Ectodermal cell (in vitro differentiated cells): ENCODE measurements around the gene LRRC43.

Experiments used
- H3K27ac ChIP-seq: 2 replicates; pipeline ENCODE4 v1.7.0; 2013; ENCODE audit warnings: mild to moderate bottlenecking, low read depth, low read length; ENCODE audit not compliant: insufficient read depth, poor library complexity, severe bottlenecking
- H3K27me3 ChIP-seq: 2 replicates; pipeline ENCODE4 v1.7.0; 2013; ENCODE audit warnings: mild to moderate bottlenecking, low read length; ENCODE audit not compliant: insufficient read depth, control insufficient read depth, poor library complexity, severe bottlenecking
- H3K36me3 ChIP-seq: one replicate; pipeline ENCODE4 v1.7.0; 2013; ENCODE audit warnings: low read length; ENCODE audit not compliant: control insufficient read depth, insufficient read depth
- H3K4me1 ChIP-seq: one replicate; pipeline ENCODE4 v1.7.0; 2013; ENCODE audit warnings: low read length; ENCODE audit not compliant: control insufficient read depth, insufficient read depth
- H3K4me3 ChIP-seq: 2 replicates; pipeline ENCODE4 v1.7.0; 2013; ENCODE audit warnings: low read depth, low read length, control low read depth; ENCODE audit not compliant: insufficient read depth
- H3K9me3 ChIP-seq: 2 replicates; pipeline ENCODE4 v1.7.0; 2013; ENCODE audit warnings: mild to moderate bottlenecking, low read length, moderate library complexity; ENCODE audit not compliant: control insufficient read depth
- WGBS, 2 experiments: methylation state at CpG; one replicate each; pipeline ENCODE4 v1.1.7; 2013; ENCODE audit warnings: missing lambda C conversion rate in 2 of 2; 5-methylcytosine and 5-hydroxymethylcytosine counted together

The LRRC43 gene

DNA sequence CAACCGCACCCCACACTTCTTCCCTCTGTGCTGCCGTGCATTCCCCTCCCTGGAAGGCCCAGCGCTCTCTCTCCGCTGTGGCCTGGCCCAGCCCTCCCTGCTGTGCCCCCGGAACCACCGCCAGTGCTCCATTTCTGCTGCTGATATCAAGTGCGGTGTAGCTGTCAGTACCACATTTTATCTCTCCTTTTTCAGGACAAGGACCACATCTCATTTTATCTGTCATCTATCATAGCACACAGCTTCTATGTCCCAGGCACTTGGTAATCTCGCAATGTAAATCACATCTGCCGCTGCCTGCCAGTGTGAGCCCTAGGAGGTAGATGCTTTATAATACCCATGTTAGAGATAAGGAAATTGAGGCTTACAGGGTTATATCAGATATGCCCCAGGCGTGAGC lies 27.2 kb upstream of the LRRC43 start:
- Histone ChIP-seq H3K27me3 (no peaks in the 10 kb centered on the region), H3K4me1 (no peaks in the 10 kb centered on the region), H3K4me3 (no peak overlapping the region), H3K36me3 (no peaks in the 10 kb centered on the region), H3K9me3 (no peaks in the 10 kb centered on the region), H3K27ac (no peak overlapping the region)
- WGBS, 2 experiments = 75 to 82% methylated on average over 10 of the region's 10 CpGs

- H3K36me3 ChIP-seq = no peaks in the 10 kb centered on the region
- H3K27ac ChIP-seq = no peak overlapping the region
- no peaks in the 10 kb centered on the region for H3K4me1 ChIP-seq
- H3K27me3 ChIP-seq = no peaks in the 10 kb centered on the region
- H3K9me3 ChIP-seq = no peaks in the 10 kb centered on the region
- H3K4me3 ChIP-seq = no peak overlapping the region
- 94 to 95% methylated on average over 7 of the region's 7 CpGs for WGBS, 2 experiments
These were observed 24.1 kb upstream of the LRRC43 start for GRCh38 chr12:122158700-122159285.

DNA sequence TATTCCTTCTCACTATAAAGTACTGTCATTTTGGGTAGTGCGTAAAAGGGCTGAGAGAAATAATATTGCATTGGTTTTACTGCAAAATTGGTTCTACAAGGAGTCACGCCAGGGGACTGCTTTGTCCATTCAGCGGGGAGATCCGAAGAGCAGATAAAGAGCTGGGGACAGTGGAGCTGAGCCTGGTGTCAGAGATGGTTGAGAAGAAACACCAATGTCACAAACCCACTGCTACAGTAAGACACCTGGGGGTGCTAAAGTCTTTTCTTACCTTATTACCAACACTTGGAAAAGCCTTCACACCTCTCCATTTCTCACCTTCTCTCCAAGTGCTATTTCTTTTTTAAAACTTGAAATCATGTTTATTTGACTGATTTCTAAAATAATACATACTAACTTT lies 23.0 kb upstream of the LRRC43 start:
- no peak overlapping the region for H3K27ac ChIP-seq
- H3K27me3 ChIP-seq = no peaks in the 10 kb centered on the region
- no peaks in the 10 kb centered on the region for H3K4me1 ChIP-seq
- no peaks in the 10 kb centered on the region for H3K9me3 ChIP-seq
- no peaks in the 10 kb centered on the region for H3K36me3 ChIP-seq
- H3K4me3 ChIP-seq = no peak overlapping the region
- WGBS, 2 experiments = 64 to 69% methylated on average over 4 of the region's 4 CpGs

DNA sequence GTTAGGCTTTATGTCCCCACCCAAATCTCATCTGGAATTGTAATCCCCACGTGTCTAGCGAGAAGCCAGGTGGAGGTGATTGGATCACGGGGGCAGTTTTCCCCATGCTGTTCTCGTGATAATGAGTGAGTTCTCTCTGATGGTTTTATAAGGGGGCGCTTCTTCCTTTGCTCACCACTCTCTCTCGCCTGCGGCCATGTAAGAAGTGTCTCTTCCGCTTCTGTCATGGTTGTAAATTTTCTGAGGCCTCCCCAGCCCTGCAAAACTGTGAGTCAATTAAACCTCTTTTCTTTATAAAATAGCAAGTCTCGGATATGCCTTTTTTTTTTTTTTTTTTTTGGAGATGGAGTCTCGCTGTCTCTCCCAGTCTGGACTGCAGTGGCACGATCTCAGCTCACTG lies 22.2 kb upstream of the LRRC43 start:
- H3K4me3 ChIP-seq = no peak overlapping the region
- H3K9me3 ChIP-seq = no peaks in the 10 kb centered on the region
- H3K27me3 ChIP-seq = no peaks in the 10 kb centered on the region
- H3K36me3 ChIP-seq = no peaks in the 10 kb centered on the region
- no peaks in the 10 kb centered on the region for H3K4me1 ChIP-seq
- WGBS, 2 experiments = 90 to 92% methylated on average over 9 to 10 of the region's 11 CpGs
- no peak overlapping the region for H3K27ac ChIP-seq

DNA sequence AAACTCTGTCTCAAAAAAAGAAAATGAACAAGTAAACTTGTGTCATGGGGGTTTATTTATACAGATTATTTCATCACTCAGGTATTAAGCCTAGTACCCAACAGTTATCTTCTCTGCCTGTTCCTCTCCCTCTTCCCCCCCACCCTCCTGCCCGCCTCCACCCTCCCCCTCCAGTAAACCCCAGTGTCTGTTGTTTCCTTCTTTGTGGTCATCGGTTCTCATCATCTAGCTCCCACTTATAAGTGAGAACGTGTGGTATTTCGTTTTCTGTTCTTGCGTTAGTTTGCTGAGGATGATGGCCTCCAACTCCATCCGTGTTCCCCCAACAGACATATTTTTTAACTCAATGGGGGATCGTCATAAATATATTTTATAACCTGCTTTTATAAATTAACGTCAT lies 21.2 kb upstream of the LRRC43 start:
- H3K9me3 ChIP-seq = no peaks in the 10 kb centered on the region
- no peaks in the 10 kb centered on the region for H3K36me3 ChIP-seq
- no peak overlapping the region for H3K4me3 ChIP-seq
- no peaks in the 10 kb centered on the region for H3K27me3 ChIP-seq
- WGBS, 2 experiments = 94 to 97% methylated on average over 7 of the region's 8 CpGs
- H3K27ac ChIP-seq = no peak overlapping the region
- no peaks in the 10 kb centered on the region for H3K4me1 ChIP-seq

DNA sequence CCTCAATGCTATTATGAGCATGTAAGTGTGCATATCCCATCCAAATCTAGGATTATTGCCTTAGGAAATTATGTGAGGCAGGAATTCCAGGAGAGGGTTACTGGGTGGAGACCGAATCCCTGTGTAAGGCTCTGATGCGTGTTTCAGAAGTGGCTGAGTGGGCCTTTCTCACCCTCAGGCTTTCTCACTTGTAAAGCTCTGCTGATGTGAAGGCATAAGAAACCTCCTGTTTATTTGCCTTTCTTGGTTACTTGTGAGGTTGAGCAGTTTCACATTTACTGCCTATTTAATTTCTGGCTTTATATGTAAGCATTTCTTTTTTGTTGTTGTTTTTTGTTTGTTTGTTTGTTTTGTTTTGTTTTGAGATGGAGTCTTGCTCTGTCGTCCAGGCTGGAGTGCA lies 19.9 kb upstream of the LRRC43 start:
- no peaks in the 10 kb centered on the region for H3K4me1 ChIP-seq
- no peak overlapping the region for H3K27ac ChIP-seq
- H3K9me3 ChIP-seq = no peaks in the 10 kb centered on the region
- 93% methylated on average over 3 of the region's 3 CpGs for WGBS, 2 experiments
- no peaks in the 10 kb centered on the region for H3K36me3 ChIP-seq
- H3K4me3 ChIP-seq = no peak overlapping the region
- no peaks in the 10 kb centered on the region for H3K27me3 ChIP-seq

DNA sequence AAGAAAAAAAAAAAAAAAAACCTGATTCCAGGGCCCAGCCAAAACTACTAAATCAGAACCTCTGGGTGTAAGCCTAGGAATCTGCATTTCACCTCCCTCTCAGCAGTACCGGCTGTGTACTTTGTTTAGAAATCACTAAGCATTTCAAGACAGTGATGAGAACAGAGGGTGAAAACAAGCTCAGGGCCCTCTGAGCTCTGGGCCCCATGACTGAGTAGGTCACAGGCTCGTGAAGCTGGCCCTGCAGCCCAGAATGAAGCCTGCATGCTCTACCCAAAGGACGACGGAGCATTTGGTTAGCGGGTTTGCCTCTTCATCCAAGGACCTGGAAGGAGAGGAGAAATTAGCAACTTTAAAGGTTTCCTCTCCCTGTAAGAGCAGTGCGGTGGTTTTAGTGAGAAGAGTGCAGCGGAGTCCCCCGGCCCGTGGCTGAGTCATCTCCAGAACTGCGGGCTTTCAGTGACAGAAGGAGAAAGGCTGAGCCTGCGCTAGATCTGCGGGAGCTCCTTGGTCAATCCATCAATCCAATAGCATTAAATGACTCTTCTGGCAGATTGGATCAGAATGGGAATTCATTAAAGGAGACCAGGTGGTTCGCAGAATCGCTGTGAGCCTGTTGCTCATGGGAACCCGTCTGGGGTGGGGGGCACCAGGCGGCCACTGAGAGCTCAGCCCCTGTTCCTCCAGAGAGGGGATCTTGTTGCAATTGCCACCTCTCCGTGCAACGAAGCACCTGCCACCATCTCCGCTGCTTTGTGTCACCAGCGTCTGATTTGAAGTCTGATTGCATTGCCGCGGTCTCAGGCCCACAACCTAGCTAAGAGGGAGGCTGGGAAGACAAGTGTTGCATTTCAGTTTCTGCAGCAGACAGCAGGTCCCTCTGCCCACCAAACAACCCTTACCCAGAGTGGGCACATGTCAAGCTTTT lies 16.2 kb upstream of the LRRC43 start:
- 82 to 84% methylated on average over 22 of the region's 22 CpGs for WGBS, 2 experiments
- Histone ChIP-seq H3K9me3 (no peaks in the 10 kb centered on the region), H3K27ac (no peak overlapping the region), H3K4me3 (no peak overlapping the region), H3K4me1 (no peaks in the 10 kb centered on the region), H3K27me3 (no peaks in the 10 kb centered on the region), H3K36me3 (no peaks in the 10 kb centered on the region)

DNA sequence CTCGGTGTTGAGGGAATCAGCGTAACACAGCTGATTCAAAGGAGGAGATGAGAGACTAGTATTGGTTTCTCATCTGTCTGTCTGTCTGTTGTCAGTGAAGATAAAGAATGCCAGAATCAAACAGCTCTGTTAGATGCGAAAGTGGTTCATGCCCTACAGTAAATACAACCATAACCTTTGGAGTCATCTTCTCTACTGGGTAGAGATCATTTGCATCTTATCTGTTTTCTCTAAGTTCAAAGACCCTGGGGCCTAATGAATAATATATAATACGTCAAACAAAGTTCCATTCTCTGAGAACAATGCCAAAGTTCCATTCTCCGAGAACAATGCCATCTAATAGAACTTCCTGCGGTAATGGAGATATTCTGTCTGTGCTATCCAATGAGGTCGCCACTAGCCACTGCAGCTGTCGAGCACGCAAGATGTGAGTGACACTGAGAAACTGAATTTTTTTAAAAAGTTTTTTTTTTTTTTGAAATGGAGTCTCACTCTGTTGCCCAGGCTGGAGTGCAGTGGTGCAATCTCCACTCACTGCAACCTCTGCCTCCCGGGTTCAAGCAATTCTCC lies 15.5 kb upstream of the LRRC43 start:
- Histone ChIP-seq H3K36me3 (no peaks in the 10 kb centered on the region), H3K27ac (no peak overlapping the region), H3K27me3 (no peaks in the 10 kb centered on the region), H3K4me3 (no peak overlapping the region), H3K9me3 (no peaks in the 10 kb centered on the region), H3K4me1 (no peaks in the 10 kb centered on the region)
- WGBS, 2 experiments = 88 to 95% methylated on average over 10 of the region's 10 CpGs

- Histone ChIP-seq H3K36me3 (no peaks in the 10 kb centered on the region), H3K27me3 (no peaks in the 10 kb centered on the region), H3K4me1 (no peaks in the 10 kb centered on the region), H3K4me3 (no peak overlapping the region), H3K27ac (no peak overlapping the region), H3K9me3 (no peaks in the 10 kb centered on the region)
- 91 to 95% methylated on average over 3 of the region's 3 CpGs for WGBS, 2 experiments
These were observed 14.4 kb upstream of the LRRC43 start for GRCh38 chr12:122168492-122168891.

DNA sequence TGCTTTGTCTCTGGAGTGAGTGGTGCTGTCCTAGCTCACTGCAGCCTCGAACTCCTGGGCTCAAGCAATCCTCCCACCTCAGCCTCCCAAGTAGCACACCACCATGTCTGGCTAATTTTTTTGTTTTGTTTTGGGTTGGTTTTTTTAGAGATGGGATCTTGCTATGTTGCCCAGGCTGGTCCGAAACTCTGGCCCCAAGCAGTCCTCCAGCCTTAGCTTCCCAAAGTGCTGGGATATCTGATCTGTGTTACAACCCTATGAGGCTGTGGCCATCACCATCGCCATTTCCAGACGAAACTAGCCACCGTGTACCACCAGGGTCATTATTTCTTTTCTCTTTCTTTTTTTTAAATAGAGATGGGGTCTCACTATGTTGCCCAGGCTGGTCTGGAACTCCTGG lies 11.5 kb upstream of the LRRC43 start:
- no peaks in the 10 kb centered on the region for H3K4me1 ChIP-seq
- 87 to 93% methylated on average over 5 of the region's 5 CpGs for WGBS, 2 experiments
- H3K27me3 ChIP-seq = no peaks in the 10 kb centered on the region
- H3K27ac ChIP-seq = no peak overlapping the region
- no peaks in the 10 kb centered on the region for H3K36me3 ChIP-seq
- H3K9me3 ChIP-seq = no peaks in the 10 kb centered on the region
- no peak overlapping the region for H3K4me3 ChIP-seq
